Subcutaneous abdominal adipose tissue (tissue), 5 donors: ENCODE data around the gene APLNR.
A peak's percentile ranks its signal among the peaks of the same experiment; 100 is the strongest.
"Not testable (repeated sequence)": the region's sequence is repeated elsewhere in the genome, so short reads cannot be mapped to it uniquely, and the experiment has no call there.

Experiments
- H3K27ac ChIP-seq: one replicate; pipeline ENCODE4 v1.7.0; 2013; ENCODE audit warnings: low read depth, mild to moderate bottlenecking, inconsistent platforms, low read length, moderate library complexity
- H3K27me3 ChIP-seq, 5 donors: one replicate each; pipeline ENCODE4 v1.7.0; 2013; ENCODE audit warnings: low read length in 5 of 5, inconsistent platforms in 1 of 5; ENCODE audit not compliant: control insufficient read depth in 5 of 5, insufficient read depth in 4 of 5
- H3K36me3 ChIP-seq, 5 donors: one replicate each; pipeline ENCODE4 v1.7.0; 2013; ENCODE audit warnings: low read length in 5 of 5; ENCODE audit not compliant: control insufficient read depth in 5 of 5, insufficient read depth in 5 of 5
- H3K4me1 ChIP-seq, 5 donors: one replicate each; pipeline ENCODE4 v1.7.0; 2013; ENCODE audit warnings: low read length in 5 of 5, mild to moderate bottlenecking in 3 of 5, moderate library complexity in 1 of 5; ENCODE audit not compliant: control insufficient read depth in 5 of 5, insufficient read depth in 5 of 5
- H3K4me3 ChIP-seq, 5 donors: one replicate each; pipeline ENCODE4 v1.7.0; 2013; ENCODE audit warnings: low read length in 5 of 5, low read depth in 1 of 5
- H3K9ac ChIP-seq, 5 donors: one replicate each; pipeline ENCODE4 v1.7.0; 2013; ENCODE audit warnings: low read length in 5 of 5, mild to moderate bottlenecking in 4 of 5, moderate library complexity in 3 of 5
- H3K9me3 ChIP-seq, 5 donors: one replicate each; pipeline ENCODE4 v1.7.0; 2013; ENCODE audit warnings: low read length in 5 of 5; ENCODE audit not compliant: control insufficient read depth in 5 of 5
- donor health status: healthy.
- donor health status: healthy.
- donor health status: healthy.
- donor health status: healthy.
- donor health status: healthy.

The APLNR gene

DNA sequence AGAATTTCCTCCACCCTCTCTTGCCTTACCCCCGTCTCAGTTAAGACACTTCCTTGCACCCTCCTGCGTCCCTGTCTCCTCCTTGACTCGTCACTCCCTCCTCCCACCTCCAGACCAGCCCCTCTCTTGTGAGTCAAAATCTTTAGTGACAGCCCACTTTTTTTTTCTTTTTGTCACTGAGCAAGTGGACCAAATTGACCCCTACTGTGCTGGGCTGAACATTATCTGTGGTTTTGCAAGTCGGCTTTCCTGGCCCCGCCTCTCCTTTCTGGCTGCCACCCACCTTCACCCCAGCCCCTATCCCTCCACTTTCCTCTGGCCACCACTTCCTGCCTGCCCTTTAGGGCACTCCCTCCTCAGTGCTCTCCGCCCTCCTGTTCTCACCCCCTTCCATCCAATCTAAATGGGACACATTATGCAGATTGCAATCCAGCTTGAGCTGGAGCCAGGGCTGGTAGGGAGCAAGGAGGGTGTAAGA is at the start of gene APLNR:
TSS of gene APLNR (minus strand) at position 47 of the 478 bp plus-strand sequence. CDS start 246 bp downstream, outside the sequence.
- Histone ChIP-seq H3K4me1 (peaks cover 0 to 47% (median 8%) of the 10 kb centered on the region in 5 donors), H3K27ac (peak within 1 kb of the TSS; percentile 23), H3K27me3 (peaks cover 5 to 24% (median 19%) of the 10 kb centered on the region in 5 donors), H3K9ac (peak within 1 kb of the TSS in 1 of 5 donors; percentile 76), H3K36me3 (no peaks in the 10 kb centered on the region), H3K9me3 (no peaks in the 10 kb centered on the region), H3K4me3 (peak within 1 kb of the TSS in 4 of 5 donors; percentile 31 to 77 (median 69))

- Histone ChIP-seq H3K27ac (no peak overlapping the region), H3K4me1 (peaks cover 0 to 11% (median 6%) of the 10 kb centered on the region in 5 donors), H3K9ac (no peak overlapping the region), H3K36me3 (no peaks in the 10 kb centered on the region), H3K27me3 (no peaks in the 10 kb centered on the region), H3K4me3 (no peak overlapping the region), H3K9me3 (no peaks in the 10 kb centered on the region)
Measured at GRCh38 chr11:57283231-57283990, 46.4 kb upstream of the APLNR start.

- not testable (repeated sequence) for H3K4me3 ChIP-seq, H3K36me3 ChIP-seq, H3K27me3 ChIP-seq, H3K9me3 ChIP-seq, H3K27ac ChIP-seq, H3K9ac ChIP-seq
- H3K4me1 ChIP-seq: peaks cover 3 to 29% (median 22%) of the 10 kb centered on the region in 5 donors
Measured at GRCh38 chr11:57281546-57281945, 44.5 kb upstream of the APLNR start.

GRCh38 chr11:57279116-57279515 is 42.1 kb upstream of the APLNR start:
- Histone ChIP-seq H3K4me3 (no peak overlapping the region), H3K4me1 (peaks cover 3 to 36% (median 20%) of the 10 kb centered on the region in 5 donors), H3K36me3 (no peaks in the 10 kb centered on the region), H3K9me3 (no peaks in the 10 kb centered on the region), H3K27me3 (no peaks in the 10 kb centered on the region), H3K27ac (no peak overlapping the region), H3K9ac (no peak overlapping the region)

GRCh38 chr11:57278721-57279095 is 41.7 kb upstream of the APLNR start:
- peaks cover 0 to 2% (median 0%) of the 10 kb centered on the region in 5 donors for H3K9me3 ChIP-seq
- H3K27me3 ChIP-seq: no peaks in the 10 kb centered on the region
- peak overlapping the region; percentile 81 for H3K27ac ChIP-seq
- no peak overlapping the region for H3K9ac ChIP-seq
- peaks cover 3 to 36% (median 20%) of the 10 kb centered on the region in 5 donors for H3K4me1 ChIP-seq
- no peak overlapping the region for H3K4me3 ChIP-seq
- H3K36me3 ChIP-seq: no peaks in the 10 kb centered on the region

DNA sequence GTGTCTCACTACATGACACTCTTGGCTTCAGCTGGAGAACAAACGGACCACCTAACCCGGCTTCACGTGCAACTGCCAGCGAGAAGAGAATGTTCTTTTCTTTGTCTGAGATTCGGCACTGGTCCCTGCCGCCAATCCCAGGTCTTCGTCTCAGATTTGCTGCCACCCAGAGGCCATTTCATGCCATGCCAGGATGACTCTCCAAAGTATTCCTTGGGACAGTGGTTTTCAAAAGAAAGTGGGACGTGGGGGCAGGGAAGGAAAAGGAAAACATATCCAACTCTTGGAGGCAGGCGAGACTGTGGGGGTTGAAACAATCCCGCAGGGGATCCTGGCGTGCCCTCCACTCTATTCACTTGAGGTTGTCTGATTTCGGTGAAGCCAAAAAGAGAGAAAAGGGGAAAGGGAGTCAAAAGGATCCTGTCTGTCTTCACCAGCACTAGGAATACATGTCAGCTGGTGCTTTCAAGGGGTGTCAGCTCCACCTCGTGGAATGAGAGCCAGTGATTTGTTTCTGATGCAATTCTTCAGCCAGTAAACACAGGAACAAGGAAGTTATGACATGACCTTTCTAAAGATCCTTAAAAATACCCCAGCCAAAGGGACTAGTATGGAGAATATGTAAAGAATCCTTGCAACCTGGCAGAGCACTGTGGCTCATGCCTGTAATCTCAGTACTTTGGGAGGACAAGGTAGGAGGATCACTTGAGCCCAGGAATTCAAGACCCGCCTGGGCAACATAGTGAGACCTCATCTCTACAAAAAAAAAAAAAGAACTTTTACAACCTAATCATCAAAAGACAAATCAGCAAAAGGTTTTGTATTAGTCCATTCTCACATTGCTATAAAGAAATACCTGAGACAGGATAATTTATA is 41.0 kb upstream of the APLNR start:
- Histone ChIP-seq H3K4me3 (peak overlapping the region in 4 of 5 donors; percentile 25 to 54 (median 42)), H3K36me3 (no peaks in the 10 kb centered on the region), H3K9me3 (peaks cover 0 to 8% (median 6%) of the 10 kb centered on the region in 5 donors), H3K27me3 (no peaks in the 10 kb centered on the region), H3K4me1 (peaks cover 3 to 36% (median 20%) of the 10 kb centered on the region in 5 donors), H3K27ac (peak overlapping the region; percentile 81), H3K9ac (peak overlapping the region in 4 of 5 donors; percentile 20 to 79 (median 73))

DNA sequence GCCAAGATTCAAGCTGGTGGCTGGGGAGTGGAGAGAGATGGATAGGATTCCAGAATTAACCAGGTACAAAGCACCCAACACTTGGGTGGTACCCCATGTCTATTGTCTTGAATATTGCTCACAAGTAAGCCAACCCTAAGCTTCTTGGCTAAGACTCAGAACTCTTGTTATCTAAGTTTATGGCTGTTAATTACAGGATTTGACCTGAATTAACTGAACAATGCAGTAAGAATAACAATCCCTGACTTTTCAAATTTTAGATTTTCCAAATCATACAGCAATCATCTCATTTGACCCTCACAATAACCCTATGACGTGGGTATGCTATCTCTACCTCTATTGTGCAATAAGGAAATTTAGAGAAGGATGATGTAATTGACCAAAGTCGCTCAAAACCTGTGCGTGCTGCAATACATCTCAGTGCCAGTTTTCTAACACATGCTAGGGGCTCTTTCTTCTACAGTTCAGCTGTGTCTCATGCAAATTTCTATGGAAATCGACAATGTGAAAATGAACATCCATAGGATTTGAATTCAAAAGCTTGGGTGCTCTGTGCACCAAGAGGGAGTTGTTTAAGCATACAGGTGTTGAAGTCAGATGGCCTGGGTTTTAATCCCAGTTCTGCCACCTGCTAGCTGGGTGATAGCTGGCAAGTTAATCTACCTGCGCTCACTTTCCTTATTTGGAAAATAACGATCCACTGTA is 40.1 kb upstream of the APLNR start:
- Histone ChIP-seq H3K4me3 (no peak overlapping the region), H3K36me3 (no peaks in the 10 kb centered on the region), H3K27ac (peak overlapping the region; percentile 81), H3K9me3 (peaks cover 0 to 11% (median 7%) of the 10 kb centered on the region in 5 donors), H3K4me1 (peaks cover 3 to 36% (median 20%) of the 10 kb centered on the region in 5 donors), H3K9ac (peak overlapping the region in 1 of 5 donors; percentile 72), H3K27me3 (no peaks in the 10 kb centered on the region)

DNA sequence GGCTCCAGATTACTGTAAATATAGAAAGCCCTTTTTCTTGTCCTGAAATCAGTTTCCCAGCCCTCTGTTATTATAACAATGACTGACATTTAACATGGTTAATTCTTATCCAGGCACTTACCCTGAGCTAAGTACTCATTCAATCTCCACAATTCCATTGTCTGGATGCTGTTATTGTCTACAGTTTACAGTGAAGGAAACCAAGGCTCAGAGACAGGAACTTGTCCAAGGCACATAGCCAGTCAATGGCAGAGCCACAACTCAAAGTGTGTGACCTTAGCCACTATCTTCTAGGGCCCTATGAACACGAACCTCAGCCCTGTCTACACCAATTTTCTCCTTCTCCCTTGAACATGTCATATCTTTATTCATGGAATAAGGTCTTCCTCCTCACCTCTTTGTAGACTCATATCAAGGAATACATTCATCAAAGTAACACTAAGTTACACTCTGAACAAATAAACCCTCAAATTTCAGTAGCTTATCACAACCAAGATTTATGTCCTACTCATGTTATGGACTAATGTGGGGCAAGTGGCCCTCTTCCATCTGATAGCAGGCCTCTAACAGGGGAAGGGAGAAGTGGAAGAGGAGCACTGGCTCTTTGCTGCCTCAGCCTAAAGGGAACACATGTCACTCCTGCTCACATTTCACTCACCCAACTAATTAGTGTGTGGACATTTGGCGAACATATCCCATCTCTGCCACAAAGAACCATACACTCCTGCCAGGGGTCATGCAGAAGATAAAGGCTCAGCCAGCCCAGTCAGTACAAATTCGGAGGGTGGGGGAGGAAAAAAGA is 39.3 kb upstream of the APLNR start:
- H3K9ac ChIP-seq: peak overlapping the region in 1 of 5 donors; percentile 44
- H3K27me3 ChIP-seq: no peaks in the 10 kb centered on the region
- peaks cover 3 to 36% (median 20%) of the 10 kb centered on the region in 5 donors for H3K4me1 ChIP-seq
- H3K27ac ChIP-seq: peak overlapping the region; percentile 81
- H3K36me3 ChIP-seq: no peaks in the 10 kb centered on the region
- no peak overlapping the region for H3K4me3 ChIP-seq
- H3K9me3 ChIP-seq: peaks cover 0 to 11% (median 7%) of the 10 kb centered on the region in 5 donors

DNA sequence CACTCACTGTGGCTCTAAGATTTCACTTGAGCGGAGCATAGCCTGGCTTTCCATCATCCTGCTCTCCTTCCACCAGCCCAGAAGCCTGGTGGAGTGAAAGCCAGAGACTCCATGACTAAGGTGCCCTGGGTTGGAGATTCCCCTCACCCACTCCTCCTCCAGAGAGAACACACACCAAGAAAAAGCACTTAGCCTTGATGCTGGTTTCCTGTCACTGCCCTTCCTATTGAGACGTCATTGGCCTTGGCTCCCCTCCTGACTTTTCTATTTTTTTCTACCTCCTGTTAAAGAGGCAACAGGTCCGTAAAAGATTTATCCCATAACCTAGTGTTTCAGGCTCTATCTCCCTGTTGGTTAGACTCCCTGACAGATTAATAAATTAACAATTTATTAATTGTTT is 38.5 kb upstream of the APLNR start:
- H3K9me3 ChIP-seq: peaks cover 0 to 11% (median 7%) of the 10 kb centered on the region in 5 donors
- no peaks in the 10 kb centered on the region for H3K27me3 ChIP-seq
- no peaks in the 10 kb centered on the region for H3K36me3 ChIP-seq
- peak overlapping the region; percentile 81 for H3K27ac ChIP-seq
- peak overlapping the region in 1 of 5 donors; percentile 17 for H3K9ac ChIP-seq
- H3K4me1 ChIP-seq: peaks cover 3 to 38% (median 20%) of the 10 kb centered on the region in 5 donors
- no peak overlapping the region for H3K4me3 ChIP-seq
